ENCODE measurements around the gene CDK5.

DNA sequence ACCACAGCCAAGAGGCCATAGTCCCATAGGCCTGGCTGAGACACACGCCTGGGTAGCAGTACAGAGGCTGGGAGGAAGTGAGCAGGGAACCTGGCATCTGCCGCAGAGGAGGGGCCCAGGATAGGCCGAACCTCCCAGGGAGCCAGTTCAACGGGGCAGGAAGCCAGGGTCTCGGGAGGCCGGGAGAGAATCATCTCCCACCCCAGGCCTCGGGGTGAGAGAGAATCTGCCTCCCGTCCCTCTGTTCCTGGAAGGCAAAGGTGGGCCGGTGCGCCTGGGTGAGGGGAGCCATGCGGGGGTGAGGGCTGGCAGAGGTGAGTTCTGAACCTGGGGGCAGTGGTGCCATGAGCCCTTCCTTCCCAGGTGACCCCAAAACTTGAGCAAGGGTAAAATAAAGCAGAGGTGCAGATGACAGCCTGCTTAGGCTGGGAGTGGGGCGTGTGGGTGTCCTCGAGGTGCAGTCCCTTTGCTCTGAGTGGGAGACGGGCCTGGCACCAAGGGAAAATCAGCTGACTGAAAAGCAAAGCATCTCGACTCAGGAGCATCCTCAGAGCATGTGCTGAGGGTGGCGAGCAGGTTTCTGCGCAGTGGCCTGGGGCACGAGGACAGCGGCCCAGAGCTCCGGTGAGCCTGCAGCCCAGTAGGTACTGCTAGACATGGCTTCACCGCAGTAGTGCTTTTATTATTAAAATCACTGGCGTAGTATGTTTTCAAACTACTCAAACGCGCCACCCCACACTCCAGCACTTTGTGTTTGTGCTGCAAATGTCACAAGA, 44.1 kb upstream of the CDK5 start:
- TF ChIP-seq EP300 (IDR thresholded peaks at IDR 0.05) = no peak
- TF ChIP-seq, protein P1, sequence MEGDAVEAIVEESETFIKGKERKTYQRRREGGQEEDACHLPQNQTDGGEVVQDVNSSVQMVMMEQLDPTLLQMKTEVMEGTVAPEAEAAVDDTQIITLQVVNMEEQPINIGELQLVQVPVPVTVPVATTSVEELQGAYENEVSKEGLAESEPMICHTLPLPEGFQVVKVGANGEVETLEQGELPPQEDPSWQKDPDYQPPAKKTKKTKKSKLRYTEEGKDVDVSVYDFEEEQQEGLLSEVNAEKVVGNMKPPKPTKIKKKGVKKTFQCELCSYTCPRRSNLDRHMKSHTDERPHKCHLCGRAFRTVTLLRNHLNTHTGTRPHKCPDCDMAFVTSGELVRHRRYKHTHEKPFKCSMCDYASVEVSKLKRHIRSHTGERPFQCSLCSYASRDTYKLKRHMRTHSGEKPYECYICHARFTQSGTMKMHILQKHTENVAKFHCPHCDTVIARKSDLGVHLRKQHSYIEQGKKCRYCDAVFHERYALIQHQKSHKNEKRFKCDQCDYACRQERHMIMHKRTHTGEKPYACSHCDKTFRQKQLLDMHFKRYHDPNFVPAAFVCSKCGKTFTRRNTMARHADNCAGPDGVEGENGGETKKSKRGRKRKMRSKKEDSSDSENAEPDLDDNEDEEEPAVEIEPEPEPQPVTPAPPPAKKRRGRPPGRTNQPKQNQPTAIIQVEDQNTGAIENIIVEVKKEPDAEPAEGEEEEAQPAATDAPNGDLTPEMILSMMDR (IDR thresholded peaks at IDR 0.05) = no peak

Data from ovary (tissue), 3 donors.